GM12878 (cell line): ENCODE results near the gene DYSF. TPM values are rescaled to one million over a fixed set of nuclear protein-coding genes. Genes with fewer than 3 reads are reported as not detected.

Source experiments
- ATAC-seq: fragments of 200-7000 bp; cut with Tn5 transposase; 3 replicates; pipeline ENCODE4 v1.9.1; 2020; ENCODE audit warnings: mild to moderate bottlenecking, moderate library complexity
- BruUV-seq: library from RNA; stranded (reverse); fragments of 400-500 nt; replicated peaks from 2 replicates; lab custom pipeline; 2021; lab: Mats Ljungman, UMichigan
- CTCF ChIA-PET: fragments of 300-600 bp; sonication (Branson Sonifier 250); formaldehyde crosslinking; extraction: SDS; loops from one replicate; lab custom pipeline; 2021; ENCODE audit warnings: inconsistent platforms; lab: Yijun Ruan, JAX
- POLR2A ChIA-PET: fragments of 350-600 bp; formaldehyde crosslinking; extraction: SDS; loops from one replicate; lab custom pipeline; 2021; ENCODE audit warnings: inconsistent platforms; lab: Charles Lee
- RAD21 ChIA-PET: fragments of 300-600 bp; sonication (Branson Sonifier 250); formaldehyde crosslinking; loops from one replicate; lab custom pipeline; 2023; ENCODE audit warnings: antibody characterized with exemption; ENCODE audit not compliant: unreplicated experiment; lab: Charles Lee
- SMC1A ChIA-PET: fragments of 300-600 bp; sonication (Branson Sonifier 250); formaldehyde crosslinking; loops from one replicate; lab custom pipeline; 2023; ENCODE audit not compliant: unreplicated experiment, uncharacterized antibody; lab: Charles Lee
- DNase-seq: peaks from one replicate; pipeline ENCODE4 v3.0.0-alpha.2; 2011; ENCODE audit warnings: low read depth, low spot score
- FAIRE-seq: peaks from 3 replicates; lab custom pipeline; 2011; peaks lifted over from hg19 to GRCh38; lab: Jason Lieb, UNC
- H2AFZ ChIP-seq: 2 replicates; pipeline ENCODE4 v1.6.0; 2011; ENCODE audit warnings: low read depth, low read length, control low read depth; ENCODE audit not compliant: control insufficient read depth
- H3K27ac ChIP-seq: 2 replicates; pipeline ENCODE4 v1.5.1; 2011; ENCODE audit warnings: control low read depth; ENCODE audit not compliant: control insufficient read depth, insufficient read depth
- H3K27me3 ChIP-seq, 2 experiments: replicated peaks in 1 of 2; 2 replicates each; pipeline versions ENCODE4 v1.6.0 to v1.6.1; 2011; ENCODE audit warnings: low read length in 1 of 2; ENCODE audit not compliant: control insufficient read depth in 2 of 2, insufficient read depth in 2 of 2
- H3K36me3 ChIP-seq, 2 experiments: 2 replicates each; pipeline ENCODE4 v1.5.1; 2011; ENCODE audit warnings: low read length in 1 of 2; ENCODE audit not compliant: control insufficient read depth in 2 of 2, insufficient read depth in 2 of 2
- H3K4me1 ChIP-seq: 2 replicates; pipeline ENCODE4 v1.6.1; 2011; ENCODE audit warnings: mild to moderate bottlenecking, low read length, moderate library complexity, mixed read lengths; ENCODE audit not compliant: control insufficient read depth, insufficient read depth
- H3K4me2 ChIP-seq: 2 replicates; pipeline ENCODE4 v1.6.0; 2011; ENCODE audit warnings: control low read depth; ENCODE audit not compliant: control insufficient read depth, insufficient read depth
- H3K4me3 ChIP-seq: fragments of 200-600 bp; sonication (generic); 2 replicates; pipeline ENCODE4 v1.5.1; 2016
- H3K79me2 ChIP-seq: 2 replicates; pipeline ENCODE4 v1.6.0; 2011; ENCODE audit warnings: low read length; ENCODE audit not compliant: control insufficient read depth, insufficient read depth
- H3K9ac ChIP-seq: 2 replicates; pipeline ENCODE4 v1.8.0; 2011; ENCODE audit warnings: low read length, control low read depth, mixed read lengths; ENCODE audit not compliant: control insufficient read depth, insufficient read depth
- H3K9me3 ChIP-seq: replicated peaks from 3 replicates; pipeline ENCODE4 v1.5.1; 2011; ENCODE audit warnings: mild to moderate bottlenecking, low read length; ENCODE audit not compliant: control insufficient read depth, insufficient read depth
- H4K20me1 ChIP-seq: 2 replicates; pipeline ENCODE4 v1.6.0; 2011; ENCODE audit not compliant: control insufficient read depth, insufficient read depth
- CHD4 ChIP-seq: fragments of 200-600 bp; sonication (generic); IDR thresholded peaks from 2 replicates; pipeline ENCODE4 v1.6.1; 2016; ENCODE audit warnings: mild to moderate bottlenecking
- MYB ChIP-seq: fragments of 150-350 bp; IDR thresholded peaks from 2 replicates; pipeline ENCODE4 v1.6.1; 2014; ENCODE audit warnings: mild to moderate bottlenecking, low read depth, low read length, borderline replicate concordance
- TBL1XR1 ChIP-seq: IDR thresholded peaks from 2 replicates; pipeline ENCODE4 v1.6.1; 2012; ENCODE audit warnings: low read depth, low read length, improper control_type of control experiment
- ZZZ3 ChIP-seq: IDR thresholded peaks from 2 replicates; pipeline ENCODE4 v1.6.1; 2011; ENCODE audit warnings: low read depth; ENCODE audit not compliant: control insufficient read depth, insufficient read length
- WGBS: methylation state at CpG from one replicate; pipeline ENCODE4 v1.1.6; 2016; ENCODE audit warnings: low lambda C conversion rate; ENCODE audit not compliant: insufficient replicate concordance, insufficient coverage; ENCODE audit errors: missing lambda C conversion rate; 5-methylcytosine and 5-hydroxymethylcytosine counted together
- in situ Hi-C: fragments of 300-500 bp; cut with MboI; formaldehyde crosslinking; loops from 9 replicates; pipeline ENCODE4 v1.14.3; 2018; ENCODE audit warnings: mixed read lengths
- intact Hi-C: fragments of 100-400 bp; cut with micrococcal nuclease; formaldehyde crosslinking; loops from one replicate; pipeline ENCODE4 v1.14.2; 2022; ENCODE audit not compliant: unreplicated experiment
- polyA plus RNA-seq, 11 experiments: library from polyadenylated mRNA; depleted of rRNA in 4 of 11; unstranded in 6 of 11; stranded (reverse) in 5 of 11; fragments of >200 nt; fragmentation: Nextera tagmentation in 4 of 11; fragmentation: Illumina TruSeq in 1 of 11; extraction: Ambion mirVana in 4 of 11; extraction: Trizol in 1 of 11; gene quantifications; 1 replicate in 1 of 11; 2 replicates in 10 of 11; pipeline versions ENCODE4 v1.2.1 to v1.2.3, GENCODE V29; 2011 to 2016; ENCODE audit warnings: inconsistent platforms in 2 of 11, missing spikeins in 2 of 11, low read depth in 1 of 11
- total RNA-seq, 4 experiments: library from RNA; depleted of rRNA in 3 of 4; stranded (reverse); fragments of >200 nt in 3 of 4; fragmentation: Illumina TruSeq in 1 of 4; extraction: Trizol in 1 of 4; gene quantifications; 2 replicates each; pipeline versions ENCODE4 v1.2.1 to v1.2.3, GENCODE V29; 2013 to 2021
- TF ChIP-seq, protein P1 (sequence below): IDR thresholded peaks from 2 replicates; pipeline ENCODE4 v1.6.1; 2012; ENCODE audit warnings: low read length, inconsistent platforms
- TF ChIP-seq, protein P2 (sequence below): fragments of 450-650 bp; IDR thresholded peaks from 2 replicates; pipeline ENCODE4 v1.6.1; 2018; ENCODE audit warnings: borderline replicate concordance, mild to moderate bottlenecking; ENCODE audit not compliant: partially characterized antibody
- TF ChIP-seq, protein P3 (sequence below): fragments of 450-650 bp; IDR thresholded peaks from 2 replicates; pipeline ENCODE4 v1.6.1; 2017; ENCODE audit warnings: mild to moderate bottlenecking

Gene DYSF
- total and polyA plus RNA-seq, 10 of the 15 experiments (the other 5 are each of a cell fraction or from before 2014, with no cell fraction given), result under 0.01 to 0.15 (median 0.03) TPM; not detected in 7

DNA sequence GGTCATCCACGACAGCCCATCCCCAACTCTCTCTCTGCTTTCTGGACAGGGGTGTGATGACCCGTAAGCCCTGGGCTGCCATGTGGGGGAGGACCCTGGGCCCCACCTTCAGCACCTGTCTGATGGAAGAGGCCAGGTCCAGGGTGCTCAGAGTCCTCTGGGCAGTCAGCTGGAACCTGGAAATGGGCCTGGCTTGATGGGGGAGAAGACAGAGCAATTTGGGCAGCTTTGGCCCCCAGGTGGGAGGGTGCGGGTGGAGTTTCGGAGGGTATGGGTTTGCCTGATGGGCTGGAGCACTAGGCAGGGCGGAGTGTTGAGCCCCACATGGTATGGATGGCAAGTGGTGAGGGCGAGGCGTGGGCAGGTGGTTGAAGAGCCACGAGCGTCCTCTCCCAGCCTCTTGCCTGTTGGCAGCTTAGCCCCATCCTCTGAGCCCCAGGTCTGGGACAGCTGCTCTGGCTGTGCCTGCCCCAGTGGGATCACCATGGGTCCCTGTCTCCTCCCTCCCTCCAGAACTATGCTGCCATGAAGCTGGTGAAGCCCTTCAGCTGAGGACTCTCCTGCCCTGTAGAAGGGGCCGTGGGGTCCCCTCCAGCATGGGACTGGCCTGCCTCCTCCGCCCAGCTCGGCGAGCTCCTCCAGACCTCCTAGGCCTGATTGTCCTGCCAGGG, 232.7 kb downstream of the DYSF start:
- Histone ChIP-seq H3K27ac (no peak overlapping the region), H3K27me3 (no peaks in the 10 kb centered on the region; a peak in 2 of 4 replicates), H2AFZ (no peak overlapping the region), H4K20me1 (no peaks in the 10 kb centered on the region), H3K36me3 (no peaks in the 10 kb centered on the region), H3K4me1 (no peaks in the 10 kb centered on the region), H3K9ac (no peak overlapping the region), H3K79me2 (no peaks in the 10 kb centered on the region), H3K9me3 (no peaks in the 10 kb centered on the region), H3K4me3 (no peak overlapping the region), H3K4me2 (no peak overlapping the region)
- whole genome bisulfite sequencing, result 47% methylated on average over 13 of the region's 13 CpGs
- TF ChIP-seq TBL1XR1 (no peak), MYB (no peak), CHD4 (no peak), ZZZ3 (no peak)
- TF ChIP-seq, protein P1, sequence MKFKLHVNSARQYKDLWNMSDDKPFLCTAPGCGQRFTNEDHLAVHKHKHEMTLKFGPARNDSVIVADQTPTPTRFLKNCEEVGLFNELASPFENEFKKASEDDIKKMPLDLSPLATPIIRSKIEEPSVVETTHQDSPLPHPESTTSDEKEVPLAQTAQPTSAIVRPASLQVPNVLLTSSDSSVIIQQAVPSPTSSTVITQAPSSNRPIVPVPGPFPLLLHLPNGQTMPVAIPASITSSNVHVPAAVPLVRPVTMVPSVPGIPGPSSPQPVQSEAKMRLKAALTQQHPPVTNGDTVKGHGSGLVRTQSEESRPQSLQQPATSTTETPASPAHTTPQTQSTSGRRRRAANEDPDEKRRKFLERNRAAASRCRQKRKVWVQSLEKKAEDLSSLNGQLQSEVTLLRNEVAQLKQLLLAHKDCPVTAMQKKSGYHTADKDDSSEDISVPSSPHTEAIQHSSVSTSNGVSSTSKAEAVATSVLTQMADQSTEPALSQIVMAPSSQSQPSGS, result no peak
- in situ Hi-C loops, result no loop called here
- DNase-seq (no peak), FAIRE-seq (no peak), ATAC-seq (no peak)
- intact Hi-C loops, result no loop called here
- no TSS peak for BruUV-seq
- RAD21 ChIA-PET, result no interaction called here
- CTCF ChIA-PET, result interaction anchor here (0.8 kb wide), 1 partner anchor 111 kb away, joined by 3 read pairs; no protein-coding TSS in a partner anchor
- SMC1A ChIA-PET, result no interaction called here
- POLR2A ChIA-PET, result no interaction called here

DNA sequence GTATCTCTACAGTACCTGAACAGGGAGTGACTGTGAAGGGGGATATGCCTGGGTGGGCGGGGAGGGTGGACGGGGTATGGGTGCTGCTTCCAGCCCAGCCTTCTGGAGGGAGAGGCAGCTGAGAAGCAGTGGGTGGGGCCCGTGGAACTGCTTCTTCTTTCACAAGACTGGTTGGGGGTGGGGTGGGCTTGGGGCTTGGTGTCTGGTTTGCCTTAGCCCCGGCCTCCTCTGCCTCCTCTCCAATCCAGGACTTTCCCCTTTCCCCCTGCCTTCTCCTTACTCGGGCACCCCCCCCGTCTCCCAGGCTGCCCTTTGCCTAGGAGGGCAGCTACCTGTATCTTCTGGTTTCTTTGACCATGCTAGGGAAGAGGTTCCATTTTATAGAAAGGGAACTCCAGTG, 233.4 kb downstream of the DYSF start:
- SMC1A ChIA-PET, result no interaction called here
- no peak for FAIRE-seq
- TF ChIP-seq, protein P2, sequence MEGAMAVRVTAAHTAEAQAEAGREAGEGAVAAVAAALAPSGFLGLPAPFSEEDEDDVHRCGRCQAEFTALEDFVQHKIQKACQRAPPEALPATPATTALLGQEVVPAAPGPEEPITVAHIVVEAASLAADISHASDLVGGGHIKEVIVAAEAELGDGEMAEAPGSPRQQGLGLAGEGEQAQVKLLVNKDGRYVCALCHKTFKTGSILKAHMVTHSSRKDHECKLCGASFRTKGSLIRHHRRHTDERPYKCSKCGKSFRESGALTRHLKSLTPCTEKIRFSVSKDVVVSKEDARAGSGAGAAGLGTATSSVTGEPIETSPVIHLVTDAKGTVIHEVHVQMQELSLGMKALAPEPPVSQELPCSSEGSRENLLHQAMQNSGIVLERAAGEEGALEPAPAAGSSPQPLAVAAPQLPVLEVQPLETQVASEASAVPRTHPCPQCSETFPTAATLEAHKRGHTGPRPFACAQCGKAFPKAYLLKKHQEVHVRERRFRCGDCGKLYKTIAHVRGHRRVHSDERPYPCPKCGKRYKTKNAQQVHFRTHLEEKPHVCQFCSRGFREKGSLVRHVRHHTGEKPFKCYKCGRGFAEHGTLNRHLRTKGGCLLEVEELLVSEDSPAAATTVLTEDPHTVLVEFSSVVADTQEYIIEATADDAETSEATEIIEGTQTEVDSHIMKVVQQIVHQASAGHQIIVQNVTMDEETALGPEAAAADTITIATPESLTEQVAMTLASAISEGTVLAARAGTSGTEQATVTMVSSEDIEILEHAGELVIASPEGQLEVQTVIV, result no peak
- TF ChIP-seq, protein P3, sequence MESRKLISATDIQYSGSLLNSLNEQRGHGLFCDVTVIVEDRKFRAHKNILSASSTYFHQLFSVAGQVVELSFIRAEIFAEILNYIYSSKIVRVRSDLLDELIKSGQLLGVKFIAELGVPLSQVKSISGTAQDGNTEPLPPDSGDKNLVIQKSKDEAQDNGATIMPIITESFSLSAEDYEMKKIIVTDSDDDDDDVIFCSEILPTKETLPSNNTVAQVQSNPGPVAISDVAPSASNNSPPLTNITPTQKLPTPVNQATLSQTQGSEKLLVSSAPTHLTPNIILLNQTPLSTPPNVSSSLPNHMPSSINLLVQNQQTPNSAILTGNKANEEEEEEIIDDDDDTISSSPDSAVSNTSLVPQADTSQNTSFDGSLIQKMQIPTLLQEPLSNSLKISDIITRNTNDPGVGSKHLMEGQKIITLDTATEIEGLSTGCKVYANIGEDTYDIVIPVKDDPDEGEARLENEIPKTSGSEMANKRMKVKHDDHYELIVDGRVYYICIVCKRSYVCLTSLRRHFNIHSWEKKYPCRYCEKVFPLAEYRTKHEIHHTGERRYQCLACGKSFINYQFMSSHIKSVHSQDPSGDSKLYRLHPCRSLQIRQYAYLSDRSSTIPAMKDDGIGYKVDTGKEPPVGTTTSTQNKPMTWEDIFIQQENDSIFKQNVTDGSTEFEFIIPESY, result no peak

More for the DNA sequence above, 233.4 kb downstream of the DYSF start:
- ATAC-seq, result no peak
- Histone ChIP-seq H3K27me3 (no peaks in the 10 kb centered on the region; a peak in 2 of 4 replicates), H3K4me2 (no peak overlapping the region), H4K20me1 (no peaks in the 10 kb centered on the region), H3K27ac (no peak overlapping the region), H3K9me3 (no peaks in the 10 kb centered on the region), H2AFZ (no peak overlapping the region), H3K4me1 (no peaks in the 10 kb centered on the region), H3K79me2 (no peaks in the 10 kb centered on the region), H3K4me3 (no peak overlapping the region), H3K36me3 (no peaks in the 10 kb centered on the region), H3K9ac (no peak overlapping the region)
- RAD21 ChIA-PET, result no interaction called here
- in situ Hi-C loops (no loop called here), intact Hi-C loops (no loop called here)
- WGBS, result 37% methylated on average over 2 of the region's 6 CpGs
- CTCF ChIA-PET, result interaction anchor here (0.8 kb wide), 1 partner anchor 111 kb away, joined by 3 read pairs; no protein-coding TSS in a partner anchor
- BruUV-seq, result no TSS peak
- POLR2A ChIA-PET, result no interaction called here
- no peak for DNase-seq
